GM12878 (cell line): ENCODE results near the gene MOGAT3. TPM values are rescaled to one million over a fixed set of nuclear protein-coding genes. Genes with fewer than 3 reads are reported as not detected.

Experiments
- ATAC-seq: fragments of 200-7000 bp; cut with Tn5 transposase; 3 replicates; pipeline ENCODE4 v1.9.1; 2020; ENCODE audit warnings: mild to moderate bottlenecking, moderate library complexity
- BruUV-seq: library from RNA; stranded (reverse); fragments of 400-500 nt; replicated peaks from 2 replicates; lab custom pipeline; 2021; lab: Mats Ljungman, UMichigan
- CTCF ChIA-PET: fragments of 300-600 bp; sonication (Branson Sonifier 250); formaldehyde crosslinking; extraction: SDS; loops from one replicate; lab custom pipeline; 2021; ENCODE audit warnings: inconsistent platforms; lab: Yijun Ruan, JAX
- POLR2A ChIA-PET: fragments of 350-600 bp; formaldehyde crosslinking; extraction: SDS; loops from one replicate; lab custom pipeline; 2021; ENCODE audit warnings: inconsistent platforms; lab: Charles Lee
- RAD21 ChIA-PET: fragments of 300-600 bp; sonication (Branson Sonifier 250); formaldehyde crosslinking; loops from one replicate; lab custom pipeline; 2023; ENCODE audit warnings: antibody characterized with exemption; ENCODE audit not compliant: unreplicated experiment; lab: Charles Lee
- SMC1A ChIA-PET: fragments of 300-600 bp; sonication (Branson Sonifier 250); formaldehyde crosslinking; loops from one replicate; lab custom pipeline; 2023; ENCODE audit not compliant: unreplicated experiment, uncharacterized antibody; lab: Charles Lee
- DNase-seq: peaks from one replicate; pipeline ENCODE4 v3.0.0-alpha.2; 2011; ENCODE audit warnings: low read depth, low spot score
- FAIRE-seq: peaks from 3 replicates; lab custom pipeline; 2011; peaks lifted over from hg19 to GRCh38; lab: Jason Lieb, UNC
- H2AFZ ChIP-seq: 2 replicates; pipeline ENCODE4 v1.6.0; 2011; ENCODE audit warnings: low read depth, low read length, control low read depth; ENCODE audit not compliant: control insufficient read depth
- H3K27ac ChIP-seq: 2 replicates; pipeline ENCODE4 v1.5.1; 2011; ENCODE audit warnings: control low read depth; ENCODE audit not compliant: control insufficient read depth, insufficient read depth
- H3K27me3 ChIP-seq, 2 experiments: replicated peaks in 1 of 2; 2 replicates each; pipeline versions ENCODE4 v1.6.0 to v1.6.1; 2011; ENCODE audit warnings: low read length in 1 of 2; ENCODE audit not compliant: control insufficient read depth in 2 of 2, insufficient read depth in 2 of 2
- H3K36me3 ChIP-seq, 2 experiments: 2 replicates each; pipeline ENCODE4 v1.5.1; 2011; ENCODE audit warnings: low read length in 1 of 2; ENCODE audit not compliant: control insufficient read depth in 2 of 2, insufficient read depth in 2 of 2
- H3K4me1 ChIP-seq: 2 replicates; pipeline ENCODE4 v1.6.1; 2011; ENCODE audit warnings: mild to moderate bottlenecking, low read length, moderate library complexity, mixed read lengths; ENCODE audit not compliant: control insufficient read depth, insufficient read depth
- H3K4me2 ChIP-seq: 2 replicates; pipeline ENCODE4 v1.6.0; 2011; ENCODE audit warnings: control low read depth; ENCODE audit not compliant: control insufficient read depth, insufficient read depth
- H3K4me3 ChIP-seq: fragments of 200-600 bp; sonication (generic); 2 replicates; pipeline ENCODE4 v1.5.1; 2016
- H3K79me2 ChIP-seq: 2 replicates; pipeline ENCODE4 v1.6.0; 2011; ENCODE audit warnings: low read length; ENCODE audit not compliant: control insufficient read depth, insufficient read depth
- H3K9ac ChIP-seq: 2 replicates; pipeline ENCODE4 v1.8.0; 2011; ENCODE audit warnings: low read length, control low read depth, mixed read lengths; ENCODE audit not compliant: control insufficient read depth, insufficient read depth
- H3K9me3 ChIP-seq: replicated peaks from 3 replicates; pipeline ENCODE4 v1.5.1; 2011; ENCODE audit warnings: mild to moderate bottlenecking, low read length; ENCODE audit not compliant: control insufficient read depth, insufficient read depth
- H4K20me1 ChIP-seq: 2 replicates; pipeline ENCODE4 v1.6.0; 2011; ENCODE audit not compliant: control insufficient read depth, insufficient read depth
- NBN ChIP-seq: fragments of 450-650 bp; IDR thresholded peaks from 2 replicates; pipeline ENCODE4 v1.6.1; 2016
- NFIC ChIP-seq: IDR thresholded peaks from 2 replicates; pipeline ENCODE4 v1.6.1; 2012; ENCODE audit warnings: low read depth, mild to moderate bottlenecking, inconsistent platforms, low read length, moderate library complexity
- POLR2A ChIP-seq: IDR thresholded peaks from 2 replicates; pipeline ENCODE4 v1.6.1; 2011; ENCODE audit warnings: low read depth, mild to moderate bottlenecking, low read length
- RELB ChIP-seq: fragments of 450-650 bp; IDR thresholded peaks from 2 replicates; pipeline ENCODE4 v1.6.1; 2017; ENCODE audit warnings: low read depth, mild to moderate bottlenecking, moderate library complexity
- SMAD1 ChIP-seq: fragments of 450-650 bp; IDR thresholded peaks from 2 replicates; pipeline ENCODE4 v1.6.1; 2018; ENCODE audit warnings: mild to moderate bottlenecking, low read depth; ENCODE audit not compliant: partially characterized antibody
- WGBS: methylation state at CpG from one replicate; pipeline ENCODE4 v1.1.6; 2016; ENCODE audit warnings: low lambda C conversion rate; ENCODE audit not compliant: insufficient replicate concordance, insufficient coverage; ENCODE audit errors: missing lambda C conversion rate; 5-methylcytosine and 5-hydroxymethylcytosine counted together
- in situ Hi-C: fragments of 300-500 bp; cut with MboI; formaldehyde crosslinking; loops from 9 replicates; pipeline ENCODE4 v1.14.3; 2018; ENCODE audit warnings: mixed read lengths
- intact Hi-C: fragments of 100-400 bp; cut with micrococcal nuclease; formaldehyde crosslinking; loops from one replicate; pipeline ENCODE4 v1.14.2; 2022; ENCODE audit not compliant: unreplicated experiment
- polyA plus RNA-seq, 11 experiments: library from polyadenylated mRNA; depleted of rRNA in 4 of 11; unstranded in 6 of 11; stranded (reverse) in 5 of 11; fragments of >200 nt; fragmentation: Nextera tagmentation in 4 of 11; fragmentation: Illumina TruSeq in 1 of 11; extraction: Ambion mirVana in 4 of 11; extraction: Trizol in 1 of 11; gene quantifications; 1 replicate in 1 of 11; 2 replicates in 10 of 11; pipeline versions ENCODE4 v1.2.1 to v1.2.3, GENCODE V29; 2011 to 2016; ENCODE audit warnings: inconsistent platforms in 2 of 11, missing spikeins in 2 of 11, low read depth in 1 of 11
- total RNA-seq, 4 experiments: library from RNA; depleted of rRNA in 3 of 4; stranded (reverse); fragments of >200 nt in 3 of 4; fragmentation: Illumina TruSeq in 1 of 4; extraction: Trizol in 1 of 4; gene quantifications; 2 replicates each; pipeline versions ENCODE4 v1.2.1 to v1.2.3, GENCODE V29; 2013 to 2021

MOGAT3 gene
- total and polyA plus RNA-seq, 10 of the 15 experiments (the other 5 are each of a cell fraction or from before 2014, with no cell fraction given): 0.11 TPM; not detected in 9

- intact Hi-C loops (no loop called here), in situ Hi-C loops (no loop called here)
- Histone ChIP-seq H3K4me3 (no peak within 1 kb of the TSS), H2AFZ (no peak within 1 kb of the TSS), H3K27me3 (no peaks in the 10 kb centered on the region), H3K9ac (no peak within 1 kb of the TSS), H3K36me3 (peaks cover 0 to 14% of the 10 kb centered on the region in 2 experiments; a peak in 3 of 4 replicates), H4K20me1 (no peaks in the 10 kb centered on the region), H3K9me3 (no peaks in the 10 kb centered on the region), H3K27ac (no peak within 1 kb of the TSS), H3K4me1 (no peaks in the 10 kb centered on the region), H3K79me2 (no peaks in the 10 kb centered on the region; the same call in 1 of the 2 replicates), H3K4me2 (no peak within 1 kb of the TSS)
- 68% methylated on average over 15 of the region's 31 CpGs for WGBS
- RAD21 ChIA-PET: interaction anchor here (1.1 kb wide), 1 partner anchor 93 kb away, joined by 7 read pairs; no protein-coding TSS in a partner anchor
- no peak for ATAC-seq
- FAIRE-seq: no peak
- TF ChIP-seq RELB (no peak), POLR2A (0 out of 2 replicates have a peak, but pooled peaks have one; percentile 36)
- POLR2A ChIA-PET: no interaction called here
- BruUV-seq: no TSS peak
- CTCF ChIA-PET: interaction anchor here (1.5 to 1.6 kb wide), 2 partner anchors 45 to 93 kb away, joined by 4 to 5 read pairs; no protein-coding TSS in a partner anchor
- DNase-seq: no peak
- SMC1A ChIA-PET: no interaction called here
These were observed 36.6 kb upstream of the MOGAT3 start, which contains the start of gene CLDN15 for GRCh38 chr7:101237206-101238067. Gene CLDN15 (minus strand): TSS chr7:101237802. CDS start chr7:101237581, 221 bp downstream.

GRCh38 chr7:101236292-101236835, 35.5 kb upstream of the MOGAT3 start:
- ChIA-PET SMC1A (no interaction called here), RAD21 (no interaction called here), POLR2A (interaction anchor here (1.1 kb wide), 1 partner anchor 8 kb away, joined by 5 read pairs; no protein-coding TSS in a partner anchor), CTCF (interaction anchor here (0.8 to 1.5 kb wide), 2 partner anchors 10 to 46 kb away, joined by 3 to 5 read pairs; no protein-coding TSS in a partner anchor)
- in situ Hi-C loops (no loop called here), intact Hi-C loops (no loop called here)
- no peak for FAIRE-seq
- 88% methylated on average over 21 of the region's 21 CpGs for WGBS
- no TSS peak for BruUV-seq
- Histone ChIP-seq H3K4me3 (no peak overlapping the region), H2AFZ (no peak overlapping the region), H4K20me1 (no peaks in the 10 kb centered on the region), H3K36me3 (peaks cover 0 to 14% of the 10 kb centered on the region in 2 experiments; a peak in 3 of 4 replicates), H3K4me2 (no peak overlapping the region), H3K4me1 (no peaks in the 10 kb centered on the region), H3K27ac (no peak overlapping the region), H3K9me3 (no peaks in the 10 kb centered on the region), H3K9ac (no peak overlapping the region), H3K27me3 (no peaks in the 10 kb centered on the region), H3K79me2 (no peaks in the 10 kb centered on the region)
- no peak for DNase-seq
- no peak for ATAC-seq
- TF ChIP-seq NBN (no peak), NFIC (no peak), SMAD1 (no peak)
